Activated CD8-positive, alpha-beta memory T cell treated with anti-CD3 and anti-CD28 coated beads, Interleukin-2, amount 50 U/mL, for 24 hours (primary cell): ENCODE measurements around the gene ACTN1.

Source experiments
- DNase-seq: peaks from one replicate; pipeline ENCODE4 v3.0.0-alpha.2; 2020; ENCODE audit errors: extremely low read depth

Gene ACTN1

GRCh38 chr14:68951035-68951797, 27.9 kb downstream of the ACTN1 start:
- DNase-seq = no peak

GRCh38 chr14:68950111-68950510, 29.0 kb downstream of the ACTN1 start:
- DNase-seq = no peak

- DNase-seq = no peak
These were observed 29.5 kb downstream of the ACTN1 start for GRCh38 chr14:68949601-68949965.

- DNase-seq = no peak
These were observed 30.2 kb downstream of the ACTN1 start for GRCh38 chr14:68948686-68949600.

- no peak for DNase-seq
These were observed 31.3 kb downstream of the ACTN1 start for GRCh38 chr14:68947802-68948201.

GRCh38 chr14:68946489-68946822, 32.6 kb downstream of the ACTN1 start:
- no peak for DNase-seq

- DNase-seq = no peak
These were observed 33.3 kb downstream of the ACTN1 start for GRCh38 chr14:68945585-68946488.

- DNase-seq = no peak
These were observed 33.9 kb downstream of the ACTN1 start for GRCh38 chr14:68945190-68945584.

GRCh38 chr14:68944162-68944561, 34.9 kb downstream of the ACTN1 start:
- no peak for DNase-seq

- DNase-seq = no peak
These were observed 36.0 kb downstream of the ACTN1 start for GRCh38 chr14:68943107-68943506.

GRCh38 chr14:68942296-68943035, 36.6 kb downstream of the ACTN1 start:
- DNase-seq = no peak

- DNase-seq = no peak
These were observed 37.3 kb downstream of the ACTN1 start for GRCh38 chr14:68941820-68942219.

GRCh38 chr14:68940614-68941185, 38.4 kb downstream of the ACTN1 start:
- no peak for DNase-seq

- no peak for DNase-seq
These were observed 39.0 kb downstream of the ACTN1 start for GRCh38 chr14:68939893-68940613.

GRCh38 chr14:68939181-68939892, 39.8 kb downstream of the ACTN1 start:
- DNase-seq = no peak

- DNase-seq = no peak
These were observed 40.6 kb downstream of the ACTN1 start for GRCh38 chr14:68938271-68939150.

GRCh38 chr14:68937471-68938270, 41.4 kb downstream of the ACTN1 start:
- no peak for DNase-seq

- DNase-seq = no peak
These were observed 42.1 kb downstream of the ACTN1 start for GRCh38 chr14:68936980-68937379.
